A673 (cell line): ENCODE results near the gene NANOS1.

Experiments
- CTCF ChIP-seq: fragments of 300-800, 200-600 bp; sonication (generic); conservative IDR thresholded peaks from 2 replicates; pipeline ENCODE4 v1.5.1; 2017; ENCODE audit warnings: low read depth, mild to moderate bottlenecking, antibody characterized with exemption, low read length, moderate library complexity, mixed read lengths
- EZH2 ChIP-seq: fragments of 200-600 bp; sonication (generic); IDR thresholded peaks from 2 replicates; pipeline ENCODE4 v1.6.1; 2017; ENCODE audit warnings: borderline replicate concordance, low read depth, mild to moderate bottlenecking, mixed read lengths, antibody characterized with exemption, low read length; ENCODE audit not compliant: poor library complexity, severe bottlenecking

GRCh38 chr10:119023553-119023868 lies 6.0 kb upstream of the NANOS1 start:
- TF ChIP-seq CTCF (no peak), EZH2 (no peak)
